Effector memory CD8-positive, alpha-beta T cell (primary cell): ENCODE results near the gene FGF1.

Experiments
- ATAC-seq: fragments of 150-1000 bp; cut with Tn5 transposase; replicated peaks from 2 replicates; pipeline ENCODE4 v1.10.0; 2021; ENCODE audit warnings: mild to moderate bottlenecking, moderate library complexity
- DNase-seq, 3 experiments: peaks; one replicate each; pipeline ENCODE4 v3.0.0; 2021
- H3K27ac Mint-ChIP-seq, 2 donors: one replicate each; pipeline ENCODE4 v1.8.0; 2022; ENCODE audit warnings: mild to moderate bottlenecking in 2 of 2, mixed read lengths in 2 of 2, moderate library complexity in 2 of 2
- H3K27me3 Mint-ChIP-seq, 2 donors: one replicate each; pipeline ENCODE4 v1.8.0; 2022; ENCODE audit warnings: mixed read lengths in 2 of 2
- H3K36me3 Mint-ChIP-seq: one replicate; pipeline ENCODE4 v1.8.0; 2022; ENCODE audit warnings: mild to moderate bottlenecking, moderate library complexity, mixed read lengths; ENCODE audit not compliant: insufficient read depth
- H3K4me1 Mint-ChIP-seq, 2 donors: one replicate each; pipeline ENCODE4 v1.8.0; 2022; ENCODE audit warnings: low read depth in 2 of 2, mixed read lengths in 2 of 2
- H3K4me3 Mint-ChIP-seq, 2 donors: one replicate each; pipeline ENCODE4 v1.8.0; 2022; ENCODE audit warnings: mild to moderate bottlenecking in 2 of 2, mixed read lengths in 2 of 2, moderate library complexity in 2 of 2
- H3K9me3 Mint-ChIP-seq, 2 donors: one replicate each; pipeline ENCODE4 v1.8.0; 2022; ENCODE audit warnings: mixed read lengths in 2 of 2

Gene FGF1

DNA sequence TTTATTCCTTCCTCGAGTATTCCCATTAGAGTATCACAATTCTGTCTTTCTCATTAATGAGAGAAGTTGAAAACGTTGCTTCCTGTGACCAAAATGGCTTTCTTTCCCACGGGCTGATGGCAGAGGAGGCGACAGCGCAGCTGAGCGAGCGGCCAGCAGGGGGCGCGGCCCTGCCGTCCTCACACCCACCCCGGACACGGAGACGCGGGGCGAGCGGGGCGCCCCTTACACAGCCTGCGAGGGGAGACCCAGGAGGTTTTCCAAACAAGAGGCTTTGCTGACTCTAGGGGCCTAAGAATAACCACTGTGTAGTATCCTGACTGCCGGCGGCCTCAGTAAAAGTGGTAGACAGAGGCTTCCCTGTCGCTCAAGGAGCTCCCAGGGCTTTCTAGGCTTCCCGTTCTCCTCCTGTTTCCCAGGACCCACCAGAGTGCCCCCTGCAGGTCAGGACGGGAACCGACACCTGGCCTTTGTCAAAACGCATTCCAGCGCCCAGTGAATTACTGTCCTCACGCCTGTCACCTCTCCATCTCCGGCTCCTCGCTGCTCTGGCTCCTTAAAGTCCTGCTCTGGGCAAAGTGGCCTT lies 27.3 kb upstream of the FGF1 start:
- H3K36me3 Mint-ChIP-seq: peaks cover 4% of the 10 kb centered on the region
- ATAC-seq (peak; percentile 95), DNase-seq (peak; percentile 79 to 87 (median 85))
- peak overlapping the region; percentile 26 to 55 for H3K27ac Mint-ChIP-seq
- peaks cover 2% of the 10 kb centered on the region in 2 donors for H3K27me3 Mint-ChIP-seq
- no peaks in the 10 kb centered on the region for H3K9me3 Mint-ChIP-seq
- H3K4me1 Mint-ChIP-seq: peaks cover 19 to 24% of the 10 kb centered on the region in 2 donors
- H3K4me3 Mint-ChIP-seq: peak overlapping the region; percentile 75 to 78

DNA sequence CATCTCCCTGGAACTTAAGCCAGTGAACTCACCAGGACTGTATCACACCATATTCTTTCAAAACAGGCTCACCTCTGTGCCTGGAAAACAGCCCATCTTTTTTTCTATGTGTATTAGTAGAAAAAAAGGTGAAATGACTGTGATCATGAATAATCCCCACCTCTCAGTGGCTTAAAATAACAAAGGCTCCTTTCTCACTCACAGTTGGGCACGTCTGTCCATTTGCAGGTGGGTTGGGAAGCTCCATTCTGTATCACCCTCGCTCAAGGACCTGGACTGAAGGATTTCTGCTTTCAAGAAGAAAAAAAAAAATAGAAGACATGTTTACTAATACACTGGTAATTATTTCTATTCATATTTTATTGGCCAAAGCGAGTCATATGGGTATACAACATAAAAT lies 17.3 kb upstream of the FGF1 start:
- DNase-seq (no peak), ATAC-seq (no peak)
- Mint-ChIP-seq H3K27ac (no peak overlapping the region), H3K36me3 (peaks cover 3% of the 10 kb centered on the region), H3K4me1 (no peaks in the 10 kb centered on the region), H3K27me3 (peaks cover 25 to 30% of the 10 kb centered on the region in 2 donors), H3K9me3 (no peaks in the 10 kb centered on the region), H3K4me3 (no peak overlapping the region)

DNA sequence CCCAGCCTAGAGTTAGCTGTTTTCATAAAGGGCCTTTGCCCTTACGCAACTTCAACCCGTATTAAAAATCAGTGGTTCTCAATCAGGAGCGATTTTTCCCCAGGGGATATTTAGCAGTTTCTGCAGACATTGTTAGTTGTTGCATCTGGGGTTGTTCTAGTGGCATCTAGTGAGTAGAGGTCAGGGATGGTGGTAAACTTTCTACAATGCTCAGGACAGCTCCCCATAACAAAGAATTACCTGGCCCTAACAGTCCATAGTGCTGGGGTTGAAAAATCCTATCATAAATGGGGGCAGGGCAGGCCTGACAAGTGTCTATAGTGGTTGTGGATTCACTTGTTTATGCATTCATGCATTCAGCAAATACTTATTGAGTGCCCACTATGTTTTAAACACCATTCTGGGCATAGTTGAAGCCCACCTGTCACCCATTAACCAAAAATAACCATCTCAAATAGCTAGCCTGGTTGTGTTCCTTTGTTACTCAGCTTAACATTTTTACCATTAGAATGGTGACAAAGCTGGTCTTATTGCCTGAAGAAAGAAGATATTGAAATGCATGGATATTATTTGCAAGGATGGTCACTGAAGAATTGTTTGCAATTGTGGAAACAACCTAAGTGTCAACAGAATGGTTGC lies 15.9 kb upstream of the FGF1 start:
- ATAC-seq (no peak), DNase-seq (no peak)
- Mint-ChIP-seq H3K27me3 (peaks cover 22 to 32% of the 10 kb centered on the region in 2 donors), H3K27ac (no peak overlapping the region), H3K36me3 (peaks cover 3% of the 10 kb centered on the region), H3K9me3 (no peaks in the 10 kb centered on the region), H3K4me3 (no peak overlapping the region), H3K4me1 (no peaks in the 10 kb centered on the region)

DNA sequence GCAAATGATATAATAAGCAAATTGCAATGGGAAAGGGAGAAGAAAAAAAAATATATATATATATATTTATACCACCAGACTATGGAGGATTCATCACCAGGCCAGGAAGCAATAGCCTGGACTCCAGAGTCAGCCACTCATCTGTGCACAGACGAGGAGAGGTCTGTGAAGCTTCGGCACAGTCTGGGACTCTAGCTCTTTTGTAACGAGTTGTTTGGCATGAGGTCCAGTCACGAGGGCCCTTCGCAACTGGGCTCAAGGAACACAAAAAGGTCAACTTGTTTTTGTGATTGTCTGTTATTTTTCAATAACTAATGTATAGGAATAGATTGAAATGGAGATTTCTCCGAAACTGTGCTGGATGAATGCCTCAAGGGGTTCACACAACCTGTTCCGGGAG lies 14.7 kb upstream of the FGF1 start:
- ATAC-seq (no peak), DNase-seq (no peak)
- H3K27me3 Mint-ChIP-seq: peaks cover 16 to 31% of the 10 kb centered on the region in 2 donors
- H3K4me3 Mint-ChIP-seq: no peak overlapping the region
- no peaks in the 10 kb centered on the region for H3K9me3 Mint-ChIP-seq
- H3K36me3 Mint-ChIP-seq: peaks cover 3% of the 10 kb centered on the region
- H3K27ac Mint-ChIP-seq: no peak overlapping the region
- no peaks in the 10 kb centered on the region for H3K4me1 Mint-ChIP-seq

DNA sequence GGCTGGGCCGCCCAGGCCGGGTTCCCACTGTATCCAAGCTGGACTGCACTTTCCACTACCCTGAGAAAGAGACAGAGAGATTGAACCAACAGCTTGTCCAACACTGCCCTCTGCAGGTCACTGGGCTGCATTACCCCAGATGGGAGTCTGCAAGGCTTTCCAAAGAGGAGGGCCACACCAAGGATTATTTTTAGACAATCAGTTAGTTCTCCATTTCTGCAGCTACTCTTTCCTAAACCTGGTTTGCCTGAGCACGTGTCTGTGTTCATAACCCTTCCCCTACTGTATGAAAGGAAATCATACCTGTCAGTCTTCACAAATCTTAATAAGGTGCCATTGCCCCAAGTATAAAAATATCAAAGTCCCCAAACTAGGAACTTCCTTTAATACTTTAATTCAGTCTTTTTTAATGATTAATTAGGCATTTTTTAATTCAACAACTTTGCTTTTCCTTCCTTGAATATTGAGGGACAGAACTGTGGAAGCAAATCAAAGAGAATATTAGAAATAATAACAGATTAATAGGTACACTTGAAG lies 13.4 kb upstream of the FGF1 start:
- Mint-ChIP-seq H3K27me3 (peaks cover 5 to 33% of the 10 kb centered on the region in 2 donors), H3K27ac (no peak overlapping the region), H3K4me1 (no peaks in the 10 kb centered on the region), H3K9me3 (no peaks in the 10 kb centered on the region), H3K4me3 (no peak overlapping the region), H3K36me3 (peaks cover 3% of the 10 kb centered on the region)
- ATAC-seq (peak; percentile 87), DNase-seq (peak; percentile 70 to 77 (median 76))

DNA sequence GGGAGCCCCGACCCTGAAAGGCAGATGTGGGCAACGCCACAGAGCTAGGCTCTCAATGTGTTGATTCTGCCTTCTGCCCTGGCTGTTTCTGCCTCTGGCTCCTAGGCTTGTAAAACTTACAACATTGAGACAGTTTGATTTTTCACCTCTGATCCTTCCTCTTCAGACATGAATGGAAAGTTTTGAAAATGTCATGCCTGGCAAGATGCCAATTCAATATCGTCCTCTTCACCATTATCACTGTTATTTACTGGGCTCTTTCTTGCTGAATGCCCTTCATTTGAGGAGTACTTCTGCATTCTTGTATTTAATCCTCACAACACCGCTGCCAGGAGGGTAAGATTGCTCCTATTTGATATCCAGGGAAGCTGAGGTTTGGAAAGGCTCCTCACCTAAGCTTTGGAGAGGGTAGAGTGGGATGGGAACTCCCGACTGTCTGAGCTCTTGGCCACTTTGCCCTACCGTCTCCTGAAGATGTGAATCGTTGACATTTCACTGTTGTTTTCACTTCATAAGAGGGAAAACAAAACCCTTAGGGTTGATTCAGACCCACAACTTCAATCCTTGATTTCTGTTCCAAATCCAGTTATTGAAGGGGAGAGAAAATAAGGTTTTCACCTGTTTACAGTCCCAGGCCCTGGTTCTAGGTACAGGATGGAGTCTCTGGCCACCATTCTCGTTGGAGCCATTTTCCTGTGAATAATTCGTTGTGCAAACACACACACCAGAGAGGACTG lies 12.7 kb upstream of the FGF1 start:
- DNase-seq (no peak), ATAC-seq (no peak)
- H3K4me3 Mint-ChIP-seq: no peak overlapping the region
- no peaks in the 10 kb centered on the region for H3K4me1 Mint-ChIP-seq
- H3K27me3 Mint-ChIP-seq: peaks cover 5 to 39% of the 10 kb centered on the region in 2 donors
- peaks cover 3% of the 10 kb centered on the region for H3K36me3 Mint-ChIP-seq
- H3K9me3 Mint-ChIP-seq: no peaks in the 10 kb centered on the region
- H3K27ac Mint-ChIP-seq: no peak overlapping the region

DNA sequence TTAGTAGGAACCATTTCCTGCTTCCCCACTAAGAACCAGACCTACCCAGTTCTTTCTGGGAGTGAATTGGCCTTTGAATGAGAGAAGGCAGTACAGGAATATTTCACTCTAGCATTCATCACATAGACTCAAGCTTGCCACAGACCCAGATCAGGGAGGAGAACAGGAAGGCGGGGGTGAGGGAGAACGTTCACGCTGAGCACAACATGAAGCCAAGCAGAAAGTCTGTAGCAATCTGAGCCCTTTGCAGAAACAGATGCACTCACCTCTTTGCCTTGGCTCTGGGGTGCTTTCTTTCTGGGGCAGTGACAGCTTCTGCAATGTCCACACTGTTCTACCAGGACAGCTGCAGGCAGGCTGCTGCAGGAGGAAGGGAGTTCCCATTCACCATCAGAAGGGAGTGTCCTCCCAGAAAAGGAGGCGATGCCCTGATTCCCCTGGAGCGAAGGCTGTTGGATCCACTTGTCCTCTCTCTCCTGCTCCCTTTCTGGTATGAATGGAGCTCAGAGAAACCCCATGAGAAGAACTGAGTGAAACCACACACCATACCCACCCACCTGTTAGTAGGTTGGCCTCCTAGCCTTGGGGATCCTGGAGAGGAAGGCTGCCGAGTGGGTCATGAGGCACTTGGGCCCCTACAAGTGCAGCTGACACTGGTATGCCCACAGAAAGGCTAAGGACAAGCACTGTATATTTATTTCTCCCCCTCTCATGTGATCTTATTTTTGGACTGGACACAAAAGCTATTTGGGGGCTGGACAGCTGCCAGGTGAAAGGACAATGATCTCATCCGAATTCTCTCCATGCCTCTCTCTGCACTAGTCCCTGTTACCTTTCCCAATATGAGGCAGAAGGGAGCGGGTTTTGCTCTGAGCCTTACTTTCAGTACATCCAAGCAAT lies 11.7 kb upstream of the FGF1 start:
- peaks cover 3% of the 10 kb centered on the region for H3K36me3 Mint-ChIP-seq
- no peak for ATAC-seq
- H3K4me1 Mint-ChIP-seq: no peaks in the 10 kb centered on the region
- peaks cover 5 to 44% of the 10 kb centered on the region in 2 donors for H3K27me3 Mint-ChIP-seq
- H3K9me3 Mint-ChIP-seq: no peaks in the 10 kb centered on the region
- no peak overlapping the region for H3K4me3 Mint-ChIP-seq
- DNase-seq: no peak
- no peak overlapping the region for H3K27ac Mint-ChIP-seq

DNA sequence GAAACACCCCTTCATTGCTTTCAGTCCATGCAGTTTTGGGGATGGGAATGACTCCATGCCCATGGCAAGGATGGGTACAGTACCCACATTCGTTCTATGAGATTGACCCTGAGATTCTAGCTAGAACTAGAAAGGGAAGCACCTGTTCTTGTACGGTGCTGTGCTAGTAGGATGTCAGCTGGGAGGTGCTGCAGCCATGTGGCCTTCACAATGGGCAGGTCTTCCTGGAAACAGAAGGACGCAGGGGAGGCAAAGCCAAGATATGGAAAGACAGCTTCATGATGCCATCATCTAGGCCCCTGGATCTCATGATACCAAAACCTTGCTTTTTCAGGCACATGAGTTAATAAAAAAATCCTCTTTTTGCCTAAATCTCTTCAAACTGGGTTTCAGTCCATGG lies 10.5 kb upstream of the FGF1 start:
- Mint-ChIP-seq H3K9me3 (no peaks in the 10 kb centered on the region), H3K4me1 (no peaks in the 10 kb centered on the region), H3K36me3 (peaks cover 3% of the 10 kb centered on the region), H3K27ac (no peak overlapping the region), H3K27me3 (peaks cover 5 to 44% of the 10 kb centered on the region in 2 donors), H3K4me3 (no peak overlapping the region)
- ATAC-seq (no peak), DNase-seq (no peak)

DNA sequence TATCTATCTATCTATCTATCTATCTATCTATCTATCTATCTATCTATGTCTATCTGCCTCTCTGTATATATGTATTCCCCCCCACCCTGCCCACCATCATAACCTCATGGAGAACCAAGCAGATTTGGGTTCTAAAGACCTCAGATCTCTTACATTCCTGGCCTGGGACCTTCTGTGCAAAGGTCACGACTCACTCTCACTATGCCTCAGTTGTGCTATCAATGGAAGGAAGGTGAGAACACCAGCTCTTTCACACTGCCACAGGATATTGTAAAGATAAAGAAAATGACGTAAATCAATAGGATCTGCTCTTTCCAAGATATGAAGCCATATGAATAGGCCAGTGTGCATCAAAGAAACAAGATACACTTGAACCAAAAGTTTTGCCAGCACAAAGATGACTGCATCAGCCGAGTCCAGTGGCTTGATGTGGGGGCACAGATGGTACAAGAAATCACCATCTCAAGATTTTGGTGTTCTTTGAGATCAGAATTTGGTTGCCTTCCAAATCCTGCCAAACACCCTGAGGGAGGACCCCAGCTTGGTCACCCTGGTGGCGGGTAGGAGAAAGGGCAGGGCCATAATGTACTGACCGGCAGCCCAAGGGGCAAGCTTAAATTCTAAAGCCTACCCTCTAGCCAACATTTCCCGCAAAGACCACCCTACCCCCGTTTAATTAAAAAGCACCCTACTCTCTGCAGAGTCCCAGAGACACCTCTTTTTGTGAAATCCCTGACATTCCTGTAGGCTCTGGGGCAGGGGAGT lies 8.4 kb upstream of the FGF1 start:
- peaks cover 13 to 47% of the 10 kb centered on the region in 2 donors for H3K27me3 Mint-ChIP-seq
- H3K27ac Mint-ChIP-seq: no peak overlapping the region
- no peaks in the 10 kb centered on the region for H3K4me1 Mint-ChIP-seq
- ATAC-seq (no peak), DNase-seq (no peak)
- H3K4me3 Mint-ChIP-seq: no peak overlapping the region
- H3K9me3 Mint-ChIP-seq: no peaks in the 10 kb centered on the region
- peaks cover 3% of the 10 kb centered on the region for H3K36me3 Mint-ChIP-seq

DNA sequence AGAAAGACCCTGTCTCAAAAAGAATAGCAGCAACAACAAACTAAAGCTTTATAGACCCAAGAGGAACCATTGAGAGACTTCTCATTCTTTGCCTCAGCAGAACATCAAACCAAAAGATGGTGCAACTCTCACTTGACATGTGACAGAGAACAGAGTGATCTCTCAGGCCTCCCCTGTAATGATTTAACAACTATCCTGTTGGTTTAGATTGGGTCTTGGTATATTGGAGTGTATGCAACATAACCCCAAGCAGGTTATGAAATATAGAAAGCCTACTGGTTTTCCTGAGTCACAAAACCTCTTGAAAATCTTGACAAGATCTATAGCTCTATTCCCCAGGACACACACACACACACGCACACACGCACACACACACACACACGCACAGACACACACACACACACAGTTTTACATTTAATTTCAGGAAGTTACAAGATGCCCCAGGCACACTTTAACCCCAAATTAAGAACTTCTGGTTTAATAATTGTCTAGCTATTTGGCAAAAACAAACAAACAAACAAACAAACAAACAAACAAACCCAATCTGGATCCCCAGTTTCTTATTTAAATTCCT lies 6.5 kb upstream of the FGF1 start:
- ATAC-seq (no peak), DNase-seq (no peak)
- peaks cover 24 to 48% of the 10 kb centered on the region in 2 donors for H3K27me3 Mint-ChIP-seq
- H3K9me3 Mint-ChIP-seq: no peaks in the 10 kb centered on the region
- H3K4me3 Mint-ChIP-seq: no peak overlapping the region
- H3K4me1 Mint-ChIP-seq: no peaks in the 10 kb centered on the region
- no peak overlapping the region for H3K27ac Mint-ChIP-seq
- no peaks in the 10 kb centered on the region for H3K36me3 Mint-ChIP-seq

DNA sequence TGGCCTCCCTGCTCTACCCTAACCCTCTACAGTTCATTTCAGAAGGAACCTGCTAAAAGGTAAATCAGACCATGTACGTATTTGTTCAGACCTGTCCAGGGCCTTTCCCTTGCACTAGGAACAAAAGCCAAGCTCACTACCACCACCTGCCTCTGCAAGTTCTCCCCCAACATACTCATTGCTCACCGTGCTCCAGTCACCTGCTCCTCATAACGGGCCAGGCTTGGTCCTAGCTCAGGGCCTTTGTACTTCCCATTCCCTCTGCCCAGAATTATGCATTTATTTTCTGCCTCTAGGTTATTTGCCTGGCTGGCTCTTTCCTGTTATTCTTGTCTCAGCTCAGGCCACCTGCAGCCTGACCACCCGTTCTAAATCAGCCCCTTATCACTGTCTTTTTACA lies 4.8 kb upstream of the FGF1 start:
- Mint-ChIP-seq H3K27ac (no peak overlapping the region), H3K9me3 (no peaks in the 10 kb centered on the region), H3K27me3 (peaks cover 33 to 49% of the 10 kb centered on the region in 2 donors), H3K36me3 (no peaks in the 10 kb centered on the region), H3K4me1 (no peaks in the 10 kb centered on the region), H3K4me3 (no peak overlapping the region)
- ATAC-seq (no peak), DNase-seq (no peak)

DNA sequence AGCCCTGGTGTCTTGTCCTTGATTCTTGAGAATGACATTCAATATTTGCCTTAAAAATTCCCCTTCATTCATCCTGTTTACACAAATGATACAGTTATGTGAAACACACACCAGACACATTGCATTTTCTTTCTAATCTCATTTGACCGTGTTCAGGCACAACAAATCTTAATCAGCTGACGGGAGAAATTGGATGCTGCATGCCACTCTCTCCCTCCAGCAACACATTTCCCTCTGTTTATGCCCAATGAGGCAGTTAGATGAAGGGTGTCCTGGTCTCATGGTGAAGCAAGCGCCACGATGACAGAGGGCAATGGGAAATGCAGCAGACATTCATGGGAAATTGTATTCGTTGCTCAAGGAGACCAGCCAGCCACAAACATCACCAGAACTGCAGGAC lies 3.2 kb upstream of the FGF1 start:
- Mint-ChIP-seq H3K9me3 (no peaks in the 10 kb centered on the region), H3K4me1 (no peaks in the 10 kb centered on the region), H3K36me3 (no peaks in the 10 kb centered on the region), H3K4me3 (no peak overlapping the region), H3K27me3 (peaks cover 33 to 40% of the 10 kb centered on the region in 2 donors), H3K27ac (no peak overlapping the region)
- DNase-seq (no peak), ATAC-seq (no peak)
